ENCODE results near the gene KCP. TPM values are rescaled to one million over a fixed set of nuclear protein-coding genes. Genes with fewer than 3 reads are reported as not detected.

The KCP gene
- total RNA-seq, 1 experiment from 2014 or later: 5.3 TPM

DNA sequence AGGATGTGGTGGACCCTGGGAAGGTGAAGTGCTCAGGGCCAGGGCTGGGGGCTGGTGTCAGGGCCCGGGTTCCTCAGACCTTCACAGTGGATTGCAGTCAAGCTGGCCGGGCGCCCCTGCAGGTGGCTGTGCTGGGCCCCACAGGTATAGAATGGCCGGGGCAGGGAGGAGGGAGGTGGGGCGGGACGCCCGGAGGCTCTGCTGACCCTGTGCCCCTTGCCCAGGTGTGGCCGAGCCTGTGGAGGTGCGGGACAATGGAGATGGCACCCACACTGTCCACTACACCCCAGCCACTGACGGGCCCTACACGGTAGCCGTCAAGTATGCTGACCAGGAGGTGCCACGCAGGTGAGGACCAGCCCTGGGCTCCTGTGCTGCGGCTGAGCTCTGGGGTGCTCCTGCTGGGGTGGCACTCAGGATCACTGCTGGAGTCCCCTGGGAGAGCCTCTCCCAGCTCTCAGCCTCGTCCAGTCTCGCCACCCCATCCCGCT lies 62.7 kb downstream of the KCP start:
- WGBS (ENCODE audit: extremely low coverage, insufficient read length, low lambda C conversion rate): no CpG with 5 or more reads among the region's 17 CpGs
- Histone ChIP-seq H4K91ac (ENCODE audit: insufficient read length, low read depth, low read length) (no peak overlapping the region), H4K5ac (ENCODE audit: insufficient read length, low read depth, low read length) (no peak overlapping the region), H2BK12ac (ENCODE audit: insufficient read length, low read depth, low read length) (no peak overlapping the region), H4K20me1 (ENCODE audit: control insufficient read depth, insufficient read depth, insufficient read length) (no peaks in the 10 kb centered on the region), H4K8ac (replicated peaks; ENCODE audit: insufficient read length, low read depth, low read length) (no peak overlapping the region), H3K56ac (ENCODE audit: insufficient read length, low read depth, low read length) (no peak overlapping the region), H3K79me2 (ENCODE audit: insufficient read depth, low read length) (no peaks in the 10 kb centered on the region), H3K18ac (ENCODE audit: insufficient read length, low read depth, low read length) (no peak overlapping the region), H2BK20ac (ENCODE audit: low read depth, low read length, poor library complexity, severe bottlenecking) (no peak overlapping the region), H3K9ac (ENCODE audit: extremely low read depth, insufficient read length, low read length) (no peak overlapping the region), H3K27me3 (ENCODE audit: insufficient read depth, low read length) (no peaks in the 10 kb centered on the region), H3K4me1 (ENCODE audit: insufficient read depth, low read length) (no peaks in the 10 kb centered on the region), H3K4me2 (ENCODE audit: insufficient read depth, insufficient read length, low read length) (no peak overlapping the region), H2AFZ (ENCODE audit: low read length) (no peak overlapping the region), H3K9me3 (ENCODE audit: control insufficient read depth, low read depth, low read length) (no peaks in the 10 kb centered on the region), H2BK5ac (ENCODE audit: insufficient read length, low read length) (no peak overlapping the region), H2AK5ac (ENCODE audit: insufficient read length, low read length) (no peak overlapping the region), H3K27ac (ENCODE audit: insufficient read length, low read depth, low read length) (no peak overlapping the region), H3K4ac (ENCODE audit: low read depth, low read length) (no peak overlapping the region), H3T11ph (ENCODE audit: low read length) (no peak overlapping the region), H2BK15ac (ENCODE audit: low read depth, low read length) (no peak overlapping the region), H2BK120ac (ENCODE audit: low read depth, low read length, poor library complexity, severe bottlenecking) (no peak overlapping the region), H3K14ac (ENCODE audit: insufficient read depth, low read length) (no peak overlapping the region), H3K23ac (ENCODE audit: insufficient read length, low read depth, low read length) (no peak overlapping the region), H3K23me2 (ENCODE audit: insufficient read length, low read depth, low read length, poor library complexity, severe bottlenecking) (no peaks in the 10 kb centered on the region), H3K79me1 (ENCODE audit: insufficient read depth, low read depth, low read length, poor library complexity, severe bottlenecking) (no peaks in the 10 kb centered on the region)
- Mint-ChIP-seq H3K36me3 (ENCODE audit: insufficient read depth in 1 of 3, low read depth in 3 of 3) (peaks cover 0 to 7% (median 0%) of the 10 kb centered on the region in 3 experiments; a peak in 1 of 7 replicates), H3K9me3 (no peaks in the 10 kb centered on the region), H3K27ac (no peak overlapping the region), H3K4me1 (no peaks in the 10 kb centered on the region), H3K4me3 (no peak overlapping the region), H3K27me3 (ENCODE audit: low read depth) (no peaks in the 10 kb centered on the region)
- TF ChIP-seq, protein P1, sequence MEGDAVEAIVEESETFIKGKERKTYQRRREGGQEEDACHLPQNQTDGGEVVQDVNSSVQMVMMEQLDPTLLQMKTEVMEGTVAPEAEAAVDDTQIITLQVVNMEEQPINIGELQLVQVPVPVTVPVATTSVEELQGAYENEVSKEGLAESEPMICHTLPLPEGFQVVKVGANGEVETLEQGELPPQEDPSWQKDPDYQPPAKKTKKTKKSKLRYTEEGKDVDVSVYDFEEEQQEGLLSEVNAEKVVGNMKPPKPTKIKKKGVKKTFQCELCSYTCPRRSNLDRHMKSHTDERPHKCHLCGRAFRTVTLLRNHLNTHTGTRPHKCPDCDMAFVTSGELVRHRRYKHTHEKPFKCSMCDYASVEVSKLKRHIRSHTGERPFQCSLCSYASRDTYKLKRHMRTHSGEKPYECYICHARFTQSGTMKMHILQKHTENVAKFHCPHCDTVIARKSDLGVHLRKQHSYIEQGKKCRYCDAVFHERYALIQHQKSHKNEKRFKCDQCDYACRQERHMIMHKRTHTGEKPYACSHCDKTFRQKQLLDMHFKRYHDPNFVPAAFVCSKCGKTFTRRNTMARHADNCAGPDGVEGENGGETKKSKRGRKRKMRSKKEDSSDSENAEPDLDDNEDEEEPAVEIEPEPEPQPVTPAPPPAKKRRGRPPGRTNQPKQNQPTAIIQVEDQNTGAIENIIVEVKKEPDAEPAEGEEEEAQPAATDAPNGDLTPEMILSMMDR (conservative IDR thresholded peaks at IDR 0.05): no peak
- no peak for DNase-seq
